ENCODE results near the gene ARAP2.
A peak's percentile ranks its signal among the peaks of the same experiment; 100 is the strongest.

ARAP2 gene

GRCh38 chr4:36241771-36242170 is 2.5 kb downstream of the ARAP2 start:
- H3K9me3 ChIP-seq (ENCODE audit: severe bottlenecking), result no peaks in the 10 kb centered on the region
- no peak overlapping the region for H3K4me3 ChIP-seq (ENCODE audit: low read depth, low read length)
- no peak for DNase-seq
- H3K27me3 ChIP-seq (ENCODE audit: insufficient read depth, low read depth, severe bottlenecking), result peaks cover 87% of the 10 kb centered on the region
- TF ChIP-seq, protein P1, sequence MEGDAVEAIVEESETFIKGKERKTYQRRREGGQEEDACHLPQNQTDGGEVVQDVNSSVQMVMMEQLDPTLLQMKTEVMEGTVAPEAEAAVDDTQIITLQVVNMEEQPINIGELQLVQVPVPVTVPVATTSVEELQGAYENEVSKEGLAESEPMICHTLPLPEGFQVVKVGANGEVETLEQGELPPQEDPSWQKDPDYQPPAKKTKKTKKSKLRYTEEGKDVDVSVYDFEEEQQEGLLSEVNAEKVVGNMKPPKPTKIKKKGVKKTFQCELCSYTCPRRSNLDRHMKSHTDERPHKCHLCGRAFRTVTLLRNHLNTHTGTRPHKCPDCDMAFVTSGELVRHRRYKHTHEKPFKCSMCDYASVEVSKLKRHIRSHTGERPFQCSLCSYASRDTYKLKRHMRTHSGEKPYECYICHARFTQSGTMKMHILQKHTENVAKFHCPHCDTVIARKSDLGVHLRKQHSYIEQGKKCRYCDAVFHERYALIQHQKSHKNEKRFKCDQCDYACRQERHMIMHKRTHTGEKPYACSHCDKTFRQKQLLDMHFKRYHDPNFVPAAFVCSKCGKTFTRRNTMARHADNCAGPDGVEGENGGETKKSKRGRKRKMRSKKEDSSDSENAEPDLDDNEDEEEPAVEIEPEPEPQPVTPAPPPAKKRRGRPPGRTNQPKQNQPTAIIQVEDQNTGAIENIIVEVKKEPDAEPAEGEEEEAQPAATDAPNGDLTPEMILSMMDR (IDR thresholded peaks at IDR 0.05; ENCODE audit: low read depth, low read length), result no peak
- H3K36me3 ChIP-seq, result no peaks in the 10 kb centered on the region
- no peak overlapping the region for H3K27ac ChIP-seq

GRCh38 chr4:36237366-36238313 is 6.7 kb downstream of the ARAP2 start:
- H3K9me3 ChIP-seq (ENCODE audit: severe bottlenecking), result no peaks in the 10 kb centered on the region
- H3K36me3 ChIP-seq, result no peaks in the 10 kb centered on the region
- H3K27ac ChIP-seq, result no peak overlapping the region
- peaks cover 78% of the 10 kb centered on the region for H3K27me3 ChIP-seq (ENCODE audit: insufficient read depth, low read depth, severe bottlenecking)
- DNase-seq, result no peak
- TF ChIP-seq, protein P1 (IDR thresholded peaks at IDR 0.05; ENCODE audit: low read depth, low read length), result no peak
- H3K4me3 ChIP-seq (ENCODE audit: low read depth, low read length), result no peak overlapping the region

- TF ChIP-seq, protein P1 (IDR thresholded peaks at IDR 0.05; ENCODE audit: low read depth, low read length), result no peak
- no peak overlapping the region for H3K4me3 ChIP-seq (ENCODE audit: low read depth, low read length)
- peaks cover 75% of the 10 kb centered on the region for H3K27me3 ChIP-seq (ENCODE audit: insufficient read depth, low read depth, severe bottlenecking)
- no peaks in the 10 kb centered on the region for H3K36me3 ChIP-seq
- DNase-seq, result no peak
- no peaks in the 10 kb centered on the region for H3K9me3 ChIP-seq (ENCODE audit: severe bottlenecking)
- H3K27ac ChIP-seq, result no peak overlapping the region
Observed at GRCh38 chr4:36236159-36236558, 8.2 kb downstream of the ARAP2 start.

GRCh38 chr4:36235306-36235705 is 9.0 kb downstream of the ARAP2 start:
- Histone ChIP-seq H3K4me3 (ENCODE audit: low read depth, low read length) (no peak overlapping the region), H3K36me3 (no peaks in the 10 kb centered on the region), H3K9me3 (ENCODE audit: severe bottlenecking) (no peaks in the 10 kb centered on the region), H3K27me3 (ENCODE audit: insufficient read depth, low read depth, severe bottlenecking) (peaks cover 67% of the 10 kb centered on the region), H3K27ac (no peak overlapping the region)
- TF ChIP-seq, protein P1 (IDR thresholded peaks at IDR 0.05; ENCODE audit: low read depth, low read length), result peak; percentile 16; the same call in 1 of the 2 replicates
- no peak for DNase-seq

GRCh38 chr4:36233567-36234266 is 10.6 kb downstream of the ARAP2 start:
- Histone ChIP-seq H3K36me3 (no peaks in the 10 kb centered on the region), H3K27ac (no peak overlapping the region), H3K27me3 (ENCODE audit: insufficient read depth, low read depth, severe bottlenecking) (peaks cover 62% of the 10 kb centered on the region), H3K4me3 (ENCODE audit: low read depth, low read length) (no peak overlapping the region), H3K9me3 (ENCODE audit: severe bottlenecking) (no peaks in the 10 kb centered on the region)
- no peak for DNase-seq
- TF ChIP-seq, protein P1 (IDR thresholded peaks at IDR 0.05; ENCODE audit: low read depth, low read length), result no peak

Measured in WERI-Rb-1 (cell line).